CD14-positive monocyte (primary cell): ENCODE measurements around the gene CDK15. TPM values are rescaled to one million over a fixed set of nuclear protein-coding genes. Genes with fewer than 3 reads are reported as not detected.
A peak's percentile ranks its signal among the peaks of the same experiment; 100 is the strongest.

ENCODE experiments used
- DNase-seq, 3 donors: peaks; one replicate each; pipeline ENCODE4 v3.0.0-alpha.2; 2011 to 2022
- H2AFZ ChIP-seq: 2 replicates; pipeline ENCODE4 v1.6.0; 2012; ENCODE audit warnings: mild to moderate bottlenecking, low read depth, low read length, inconsistent platforms; ENCODE audit not compliant: insufficient read depth, poor library complexity, severe bottlenecking
- H3K27ac ChIP-seq, 2 donors: 1 replicate in 1 of 2; 2 replicates in 1 of 2; pipeline ENCODE4 v1.5.1; 2012 to 2013; ENCODE audit warnings: low read length in 2 of 2, control low read depth in 1 of 2, inconsistent platforms in 1 of 2, low read depth in 1 of 2, mild to moderate bottlenecking in 1 of 2
- H3K27me3 ChIP-seq, 2 donors: one replicate each; pipeline versions ENCODE4 v1.6.0 to v1.6.1; 2011 to 2013; ENCODE audit warnings: low read length in 2 of 2; ENCODE audit not compliant: control insufficient read depth in 2 of 2, insufficient read depth in 2 of 2
- H3K36me3 ChIP-seq, 2 donors: replicated peaks in 1 of 2; 1 replicate in 1 of 2; 2 replicates in 1 of 2; pipeline versions ENCODE4 v1.5.1 to v1.6.1; 2012 to 2013; ENCODE audit warnings: low read length in 2 of 2, control low read depth in 1 of 2, inconsistent platforms in 1 of 2, mild to moderate bottlenecking in 1 of 2; ENCODE audit not compliant: insufficient read depth in 2 of 2, control insufficient read depth in 1 of 2
- H3K4me1 ChIP-seq, 2 donors: 1 replicate in 1 of 2; 2 replicates in 1 of 2; pipeline versions ENCODE4 v1.5.1 to v1.6.1; 2012 to 2013; ENCODE audit warnings: low read length in 2 of 2, control low read depth in 1 of 2, inconsistent platforms in 1 of 2, mild to moderate bottlenecking in 1 of 2, moderate library complexity in 1 of 2; ENCODE audit not compliant: insufficient read depth in 2 of 2, control insufficient read depth in 1 of 2
- H3K4me2 ChIP-seq: replicated peaks from 2 replicates; pipeline ENCODE3; 2012; ENCODE audit warnings: low read length, moderate library complexity, mild to moderate bottlenecking; ENCODE audit not compliant: poor library complexity, severe bottlenecking; ENCODE audit errors: extremely low read depth
- H3K4me3 ChIP-seq, 3 experiments: fragments of 200-600 bp in 1 of 3; sonication (generic) in 1 of 3; replicated peaks in 1 of 3; 1 replicate in 2 of 3; 2 replicates in 1 of 3; pipeline ENCODE4 v1.5.1; 2011 to 2013; ENCODE audit warnings: low read length in 3 of 3, mild to moderate bottlenecking in 3 of 3, control low read depth in 2 of 3, low read depth in 2 of 3, inconsistent platforms in 1 of 3, moderate library complexity in 1 of 3
- H3K79me2 ChIP-seq: 2 replicates; pipeline ENCODE4 v1.6.0; 2012; ENCODE audit warnings: mild to moderate bottlenecking, control low read depth, inconsistent platforms, low read length, moderate library complexity; ENCODE audit not compliant: insufficient read depth
- H3K9ac ChIP-seq: 2 replicates; pipeline ENCODE4 v1.6.0; 2017; ENCODE audit warnings: low read length, mild to moderate bottlenecking; ENCODE audit not compliant: insufficient read depth, poor library complexity, severe bottlenecking
- H3K9me3 ChIP-seq, 2 donors: replicated peaks in 1 of 2; 1 replicate in 1 of 2; 2 replicates in 1 of 2; pipeline versions ENCODE4 v1.5.1 to v1.6.1; 2012 to 2013; ENCODE audit warnings: low read length in 2 of 2, control low read depth in 1 of 2; ENCODE audit not compliant: control insufficient read depth in 1 of 2, insufficient read depth in 1 of 2
- H4K20me1 ChIP-seq: 2 replicates; pipeline ENCODE4 v1.6.0; 2012; ENCODE audit warnings: mild to moderate bottlenecking, low read length, control low read depth, moderate library complexity; ENCODE audit not compliant: insufficient read depth
- H3K27ac Mint-ChIP-seq, 7 donors: one replicate each; pipeline ENCODE4 v1.8.0; 2020; ENCODE audit warnings: mild to moderate bottlenecking in 7 of 7, mixed read lengths in 7 of 7, moderate library complexity in 6 of 7, inconsistent platforms in 2 of 7
- H3K27me3 Mint-ChIP-seq, 3 donors: one replicate each; pipeline ENCODE4 v1.8.0; 2021 to 2022; ENCODE audit warnings: low read depth in 3 of 3, mild to moderate bottlenecking in 3 of 3, mixed read lengths in 3 of 3, moderate library complexity in 3 of 3, inconsistent platforms in 1 of 3
- H3K36me3 Mint-ChIP-seq, 2 donors: one replicate each; pipeline ENCODE4 v1.8.0; 2020; ENCODE audit warnings: mixed read lengths in 2 of 2, inconsistent platforms in 1 of 2, mild to moderate bottlenecking in 1 of 2
- H3K4me1 Mint-ChIP-seq: one replicate; pipeline ENCODE4 v1.8.0; 2020; ENCODE audit warnings: mild to moderate bottlenecking, mixed read lengths
- H3K4me3 Mint-ChIP-seq, 2 donors: one replicate each; pipeline ENCODE4 v1.8.0; 2020; ENCODE audit warnings: mild to moderate bottlenecking in 2 of 2, mixed read lengths in 2 of 2, moderate library complexity in 1 of 2
- H3K9me3 Mint-ChIP-seq, 7 donors: one replicate each; pipeline ENCODE4 v1.8.0; 2020 to 2022; ENCODE audit warnings: mixed read lengths in 7 of 7, mild to moderate bottlenecking in 6 of 7, moderate library complexity in 6 of 7, inconsistent platforms in 2 of 7
- CTCF ChIP-seq: fragments of 200-600 bp; IDR thresholded peaks from one replicate; pipeline ENCODE4 v1.8.0; 2022; ENCODE audit warnings: antibody characterized with exemption, mild to moderate bottlenecking
- WGBS: methylation state at CpG from one replicate; pipeline ENCODE4 v1.1.5; 2013; ENCODE audit warnings: missing lambda C conversion rate; ENCODE audit not compliant: insufficient coverage; 5-methylcytosine and 5-hydroxymethylcytosine counted together
- intact Hi-C, 2 donors: fragments of 100-400 bp; cut with micrococcal nuclease; formaldehyde crosslinking; loops; one replicate each; pipeline versions ENCODE4 v1.15.0 to v1.15.1; 2023
- polyA plus RNA-seq, 3 donors: library from polyadenylated mRNA; depleted of rRNA in 1 of 3; unstranded in 2 of 3; stranded (reverse) in 1 of 3; fragments of 300-500 nt in 2 of 3; fragments of >200 nt in 1 of 3; fragmentation: Illumina TruSeq in 2 of 3; gene quantifications; 1 replicate in 2 of 3; 2 replicates in 1 of 3; pipeline ENCODE4 v1.2.3, GENCODE V29; 2012 to 2021

CDK15 gene
- polyA plus RNA-seq, 3 donors, result not detected

GRCh38 chr2:201821080-201821479, 14.7 kb downstream of the CDK15 start:
- Mint-ChIP-seq H3K27ac (peak overlapping the region in 1 of 7 donors; percentile 50), H3K36me3 (no peaks in the 10 kb centered on the region), H3K27me3 (peaks cover 0 to 6% (median 2%) of the 10 kb centered on the region in 3 donors), H3K4me3 (no peak overlapping the region), H3K4me1 (no peaks in the 10 kb centered on the region), H3K9me3 (peaks cover 0 to 2% (median 0%) of the 10 kb centered on the region in 7 donors)
- Histone ChIP-seq H3K27ac (no peak overlapping the region), H3K79me2 (no peaks in the 10 kb centered on the region), H3K4me1 (no peaks in the 10 kb centered on the region), H2AFZ (no peak overlapping the region), H3K27me3 (no peaks in the 10 kb centered on the region), H3K4me3 (no peak overlapping the region), H3K9ac (no peak overlapping the region), H3K36me3 (no peaks in the 10 kb centered on the region), H3K4me2 (no peak overlapping the region), H3K9me3 (no peaks in the 10 kb centered on the region), H4K20me1 (no peaks in the 10 kb centered on the region)
- intact Hi-C loops, result no loop called here
- TF ChIP-seq CTCF, result no peak
- 100% methylated on average over 1 of the region's 5 CpGs for WGBS
- DNase-seq, result no peak

GRCh38 chr2:201824212-201824611, 17.9 kb downstream of the CDK15 start:
- Mint-ChIP-seq H3K4me1 (peaks cover 3% of the 10 kb centered on the region), H3K27ac (no peak overlapping the region), H3K27me3 (peaks cover 0 to 3% (median 2%) of the 10 kb centered on the region in 3 donors), H3K36me3 (no peaks in the 10 kb centered on the region), H3K4me3 (no peak overlapping the region), H3K9me3 (peaks cover 0 to 6% (median 0%) of the 10 kb centered on the region in 7 donors)
- H2AFZ ChIP-seq, result no peak overlapping the region
- DNase-seq, result no peak
- no peak overlapping the region for H3K27ac ChIP-seq
- no peaks in the 10 kb centered on the region for H4K20me1 ChIP-seq
- intact Hi-C loops, result no loop called here
- H3K9ac ChIP-seq, result no peak overlapping the region
- no CpG with 5 or more reads among the region's 1 CpG for whole genome bisulfite sequencing
- no peaks in the 10 kb centered on the region for H3K36me3 ChIP-seq
- no peaks in the 10 kb centered on the region for H3K9me3 ChIP-seq
- no peaks in the 10 kb centered on the region for H3K27me3 ChIP-seq
- TF ChIP-seq CTCF, result no peak
- H3K4me1 ChIP-seq, result no peaks in the 10 kb centered on the region
- H3K4me3 ChIP-seq, result no peak overlapping the region
- H3K79me2 ChIP-seq, result no peaks in the 10 kb centered on the region
- H3K4me2 ChIP-seq, result no peak overlapping the region
